ENCODE measurements around the gene GRM7.

- TF ChIP-seq CTCF (IDR thresholded peaks at IDR 0.05) (no peak), POLR2A (IDR thresholded peaks at IDR 0.05) (no peak)
Measured at GRCh38 chr3:7602297-7602696, 741.4 kb downstream of the GRM7 start.
